Caco-2 (cell line): Measurements from ENCODE around the gene MED19. TPM values are rescaled to one million over a fixed set of nuclear protein-coding genes. Genes with fewer than 3 reads are reported as not detected.
"Not testable (repeated sequence)": the region's sequence is repeated elsewhere in the genome, so short reads cannot be mapped to it uniquely, and the experiment has no call there.

Experiments used
- BruUV-seq: library from RNA; stranded (reverse); fragments of 400-500 nt; replicated peaks from 2 replicates; lab custom pipeline; 2021; lab: Mats Ljungman, UMichigan
- CTCF ChIA-PET: fragments of 300-600 bp; sonication (Branson Sonifier 250); formaldehyde crosslinking; loops from one replicate; lab custom pipeline; 2022; ENCODE audit warnings: antibody characterized with exemption; lab: Charles Lee
- POLR2A ChIA-PET: fragments of 300-600 bp; sonication (Branson Sonifier 250); formaldehyde crosslinking; loops from one replicate; lab custom pipeline; 2022; ENCODE audit warnings: antibody characterized with exemption; lab: Charles Lee
- DNase-seq, 2 experiments: peaks; one replicate each; pipeline versions ENCODE4 v3.0.0 to v3.0.0-alpha.2; 2020 to 2022
- H3K27me3 ChIP-seq: replicated peaks from 2 replicates; pipeline ENCODE4 v1.6.0; 2011; ENCODE audit warnings: low read length; ENCODE audit not compliant: control insufficient read depth, insufficient read depth
- H3K36me3 ChIP-seq: 2 replicates; pipeline ENCODE4 v1.5.1; 2011; ENCODE audit warnings: low read length; ENCODE audit not compliant: control insufficient read depth, insufficient read depth
- H3K4me1 ChIP-seq: fragments of 250-450 bp; sonication (Bioruptor Pico); 2 replicates; pipeline ENCODE4 v1.5.1; 2020; ENCODE audit warnings: mild to moderate bottlenecking
- H3K4me3 ChIP-seq: 2 replicates; pipeline ENCODE4 v1.5.1; 2011; ENCODE audit warnings: low read depth, mild to moderate bottlenecking, control low read depth, low read length
- H3K9me3 ChIP-seq: fragments of 250-450 bp; sonication (Bioruptor Pico); 2 replicates; pipeline ENCODE4 v1.5.1; 2020; ENCODE audit warnings: mild to moderate bottlenecking, moderate library complexity
- H3K27ac Mint-ChIP-seq: one replicate; pipeline ENCODE4 v1.8.0; 2022; ENCODE audit warnings: mixed read lengths; ENCODE audit not compliant: unreplicated experiment
- H3K27me3 Mint-ChIP-seq: one replicate; pipeline ENCODE4 v1.8.0; 2022; ENCODE audit warnings: mixed read lengths; ENCODE audit not compliant: insufficient read depth, unreplicated experiment
- H3K36me3 Mint-ChIP-seq: one replicate; pipeline ENCODE4 v1.8.0; 2022; ENCODE audit warnings: mild to moderate bottlenecking, mixed read lengths; ENCODE audit not compliant: insufficient read depth, unreplicated experiment
- H3K4me1 Mint-ChIP-seq: one replicate; pipeline ENCODE4 v1.8.0; 2022; ENCODE audit warnings: low read depth, mixed read lengths; ENCODE audit not compliant: unreplicated experiment
- H3K4me3 Mint-ChIP-seq: one replicate; pipeline ENCODE4 v1.8.0; 2022; ENCODE audit warnings: mild to moderate bottlenecking, moderate library complexity, mixed read lengths; ENCODE audit not compliant: unreplicated experiment
- H3K9me3 Mint-ChIP-seq: one replicate; pipeline ENCODE4 v1.8.0; 2022; ENCODE audit warnings: mixed read lengths; ENCODE audit not compliant: unreplicated experiment
- CTCF ChIP-seq, 2 experiments: fragments of 200-600 bp in 1 of 2; IDR thresholded peaks; 1 replicate in 1 of 2; 2 replicates in 1 of 2; pipeline versions ENCODE4 v1.5.1 to v1.8.0; 2011 to 2022; ENCODE audit warnings: antibody characterized with exemption in 1 of 2, control low read depth in 1 of 2, inconsistent platforms in 1 of 2, low read depth in 1 of 2, low read length in 1 of 2, mild to moderate bottlenecking in 1 of 2, moderate library complexity in 1 of 2; ENCODE audit not compliant: insufficient read depth in 1 of 2, severe bottlenecking in 1 of 2, unreplicated experiment in 1 of 2
- intact Hi-C: fragments of 100-400 bp; cut with micrococcal nuclease; formaldehyde crosslinking; loops from one replicate; pipeline ENCODE4 v1.10.0; 2022; ENCODE audit not compliant: unreplicated experiment
- total RNA-seq: library from RNA; stranded (reverse); gene quantifications from 2 replicates; pipeline ENCODE4 v1.2.3, GENCODE V29; 2022

MED19 gene
- total RNA-seq, 1 experiment from 2014 or later = 29.7 TPM

- no peak for DNase-seq
- no peak overlapping the region for H3K27ac Mint-ChIP-seq
- CTCF ChIA-PET = no interaction called here
- H3K27me3 Mint-ChIP-seq = no peaks in the 10 kb centered on the region
- peaks cover 46% of the 10 kb centered on the region for H3K36me3 Mint-ChIP-seq
- Histone ChIP-seq H3K9me3 (peaks cover 3% of the 10 kb centered on the region), H3K4me3 (no peak overlapping the region), H3K36me3 (no peaks in the 10 kb centered on the region), H3K27me3 (no peaks in the 10 kb centered on the region), H3K4me1 (peaks cover 4% of the 10 kb centered on the region; the same call in 1 of the 2 replicates)
- BruUV-seq = no TSS peak
- no peak overlapping the region for H3K4me3 Mint-ChIP-seq
- H3K9me3 Mint-ChIP-seq = no peaks in the 10 kb centered on the region
- H3K4me1 Mint-ChIP-seq = peaks cover 11% of the 10 kb centered on the region
- POLR2A ChIA-PET = no interaction called here
- intact Hi-C loops = no loop called here
- TF ChIP-seq CTCF (IDR thresholded peaks at IDR 0.05; ENCODE audit: insufficient read depth in 1 of 2, low read depth in 1 of 2, low read length in 1 of 2, severe bottlenecking in 1 of 2, unreplicated experiment in 1 of 2) = no peak
Measured at GRCh38 chr11:57728829-57729228, 16.8 kb upstream of the MED19 start.

- peaks cover 11% of the 10 kb centered on the region for H3K4me1 Mint-ChIP-seq
- H3K27me3 Mint-ChIP-seq = no peaks in the 10 kb centered on the region
- Histone ChIP-seq H3K27me3 (no peaks in the 10 kb centered on the region), H3K9me3 (peaks cover under 1% of the 10 kb centered on the region), H3K4me3 (no peak overlapping the region), H3K4me1 (no peaks in the 10 kb centered on the region), H3K36me3 (no peaks in the 10 kb centered on the region)
- BruUV-seq = no TSS peak
- no peak for DNase-seq
- TF ChIP-seq CTCF (IDR thresholded peaks at IDR 0.05; ENCODE audit: insufficient read depth in 1 of 2, low read depth in 1 of 2, low read length in 1 of 2, severe bottlenecking in 1 of 2, unreplicated experiment in 1 of 2) = no peak
- intact Hi-C loops = no loop called here
- no peak overlapping the region for H3K27ac Mint-ChIP-seq
- no peak overlapping the region for H3K4me3 Mint-ChIP-seq
- no peaks in the 10 kb centered on the region for H3K9me3 Mint-ChIP-seq
- H3K36me3 Mint-ChIP-seq = peaks cover 56% of the 10 kb centered on the region
- CTCF ChIA-PET = interaction anchor here (0.6 kb wide), 1 partner anchor 82 kb away, joined by 4 read pairs; no protein-coding TSS in a partner anchor
- POLR2A ChIA-PET = interaction anchor here (0.8 kb wide), 1 partner anchor 74 kb away, joined by 6 read pairs; no protein-coding TSS in a partner anchor
Measured at GRCh38 chr11:57727185-57727584, 15.2 kb upstream of the MED19 start.

- H3K27me3 ChIP-seq, CTCF ChIA-PET, intact Hi-C loops, DNase-seq, H3K4me3 Mint-ChIP-seq, BruUV-seq, H3K4me3 ChIP-seq, H3K36me3 ChIP-seq, H3K9me3 ChIP-seq, H3K27me3 Mint-ChIP-seq, POLR2A ChIA-PET, H3K27ac Mint-ChIP-seq, H3K4me1 ChIP-seq, H3K9me3 Mint-ChIP-seq: not testable (repeated sequence)
- H3K4me1 Mint-ChIP-seq = peaks cover 12% of the 10 kb centered on the region
- peaks cover 75% of the 10 kb centered on the region for H3K36me3 Mint-ChIP-seq
Measured at GRCh38 chr11:57716726-57717125, 4.7 kb upstream of the MED19 start.
